HEK293T (cell line): Measurements from ENCODE around the gene IMP3.

Experiments used
- CTCF ChIA-PET: fragments of 350-600 bp; formaldehyde crosslinking; extraction: SDS; loops from one replicate; lab custom pipeline; 2021; ENCODE audit warnings: antibody characterized with exemption, inconsistent platforms; lab: Yijun Ruan, JAX
- POLR2A ChIA-PET: fragments of 350-600 bp; formaldehyde crosslinking; extraction: SDS; loops from one replicate; lab custom pipeline; 2020; ENCODE audit warnings: antibody characterized with exemption, inconsistent platforms; lab: Yijun Ruan, JAX
- DNase-seq: peaks from one replicate; pipeline ENCODE4 v3.0.0; 2012; ENCODE audit warnings: mixed read lengths; ENCODE audit errors: extremely low spot score
- ARNT ChIP-seq: fragments of 450-650 bp; IDR thresholded peaks from 2 replicates; pipeline ENCODE4 v1.6.1; 2017; ENCODE audit warnings: mild to moderate bottlenecking
- BHLHE40 ChIP-seq: fragments of 450-650 bp; IDR thresholded peaks from 2 replicates; pipeline ENCODE4 v1.6.1; 2016; ENCODE audit warnings: mild to moderate bottlenecking, moderate library complexity, borderline replicate concordance
- CTBP1 ChIP-seq: fragments of 450-650 bp; IDR thresholded peaks from 2 replicates; pipeline ENCODE4 v1.6.1; 2016; ENCODE audit warnings: borderline replicate concordance
- ELF4 ChIP-seq: fragments of 450-650 bp; IDR thresholded peaks from 2 replicates; pipeline ENCODE4 v1.6.1; 2017; ENCODE audit warnings: antibody characterized with exemption
- FOXA1 ChIP-seq: fragments of 450-650 bp; IDR thresholded peaks from 2 replicates; pipeline ENCODE4 v1.6.1; 2016; ENCODE audit warnings: mild to moderate bottlenecking
- FOXK2 ChIP-seq: fragments of 450-650 bp; IDR thresholded peaks from 2 replicates; pipeline ENCODE4 v1.6.1; 2016; ENCODE audit warnings: mild to moderate bottlenecking
- FOXM1 ChIP-seq: fragments of 450-650 bp; IDR thresholded peaks from 2 replicates; pipeline ENCODE4 v1.6.1; 2017; ENCODE audit warnings: mild to moderate bottlenecking, borderline replicate concordance
- HDGF ChIP-seq: fragments of 450-650 bp; IDR thresholded peaks from 2 replicates; pipeline ENCODE4 v1.6.1; 2017; ENCODE audit warnings: antibody characterized with exemption, borderline replicate concordance
- L3MBTL2 ChIP-seq: fragments of 450-650 bp; conservative IDR thresholded peaks from 2 replicates; pipeline ENCODE4 v1.6.1; 2016; ENCODE audit warnings: mild to moderate bottlenecking
- LEF1 ChIP-seq: fragments of 450-650 bp; IDR thresholded peaks from 2 replicates; pipeline ENCODE4 v1.6.1; 2017; ENCODE audit warnings: mild to moderate bottlenecking, borderline replicate concordance
- NFRKB ChIP-seq: fragments of 450-650 bp; IDR thresholded peaks from 2 replicates; pipeline ENCODE4 v1.6.1; 2016; ENCODE audit warnings: mild to moderate bottlenecking, moderate library complexity
- SP1 ChIP-seq: fragments of 450-650 bp; IDR thresholded peaks from 2 replicates; pipeline ENCODE4 v1.6.1; 2017
- SUZ12 ChIP-seq: fragments of 450-650 bp; IDR thresholded peaks from 2 replicates; pipeline ENCODE4 v1.6.1; 2016; ENCODE audit warnings: mild to moderate bottlenecking
- TARDBP ChIP-seq: fragments of 450-650 bp; IDR thresholded peaks from 2 replicates; pipeline ENCODE4 v1.6.1; 2016
- ZNF384 ChIP-seq: fragments of 450-650 bp; IDR thresholded peaks from 2 replicates; pipeline ENCODE4 v1.6.1; 2016
- TF ChIP-seq, protein P1 (sequence below): fragments of 450-650 bp; IDR thresholded peaks from 2 replicates; pipeline ENCODE4 v1.6.1; 2016

IMP3 gene

DNA sequence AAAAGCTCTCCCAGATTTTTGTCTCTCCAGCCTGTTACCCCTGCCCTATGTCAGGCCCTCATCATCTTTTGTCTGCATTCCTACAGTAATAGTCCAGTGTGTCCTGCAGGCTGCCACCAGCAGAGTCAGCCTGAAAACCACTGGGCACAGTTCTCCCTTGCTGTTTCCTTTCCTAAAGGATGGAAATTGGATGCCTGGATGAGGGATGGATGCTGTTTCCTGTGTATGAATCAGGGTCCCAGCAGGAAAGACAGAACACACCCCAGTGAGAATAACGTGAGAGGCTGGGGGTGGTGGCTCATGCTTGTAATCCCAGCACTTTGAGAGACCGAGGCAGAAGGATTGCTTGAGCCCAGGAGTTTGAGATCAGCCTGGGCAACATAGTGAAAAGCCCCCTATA is 4.4 kb upstream of the IMP3 start:
- TF ChIP-seq CTBP1 = no peak
- TF ChIP-seq FOXA1 = no peak
- TF ChIP-seq ZNF384 = no peak
- no peak for TF ChIP-seq SUZ12
- no peak for TF ChIP-seq FOXM1
- TF ChIP-seq, protein P1, sequence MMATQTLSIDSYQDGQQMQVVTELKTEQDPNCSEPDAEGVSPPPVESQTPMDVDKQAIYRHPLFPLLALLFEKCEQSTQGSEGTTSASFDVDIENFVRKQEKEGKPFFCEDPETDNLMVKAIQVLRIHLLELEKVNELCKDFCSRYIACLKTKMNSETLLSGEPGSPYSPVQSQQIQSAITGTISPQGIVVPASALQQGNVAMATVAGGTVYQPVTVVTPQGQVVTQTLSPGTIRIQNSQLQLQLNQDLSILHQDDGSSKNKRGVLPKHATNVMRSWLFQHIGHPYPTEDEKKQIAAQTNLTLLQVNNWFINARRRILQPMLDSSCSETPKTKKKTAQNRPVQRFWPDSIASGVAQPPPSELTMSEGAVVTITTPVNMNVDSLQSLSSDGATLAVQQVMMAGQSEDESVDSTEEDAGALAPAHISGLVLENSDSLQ = no peak
- no peak for TF ChIP-seq HDGF
- TF ChIP-seq BHLHE40 = no peak
- TF ChIP-seq FOXK2 = no peak
- no peak for TF ChIP-seq ARNT
- TF ChIP-seq SP1 = no peak
- DNase-seq = no peak
- CTCF ChIA-PET = interaction anchor here (1.0 kb wide), 1 partner anchor 40 kb away, joined by 3 read pairs; no protein-coding TSS in a partner anchor
- POLR2A ChIA-PET = interaction anchor here (0.9 kb wide), 1 partner anchor 27 kb away, joined by 3 read pairs; no protein-coding TSS in a partner anchor

DNA sequence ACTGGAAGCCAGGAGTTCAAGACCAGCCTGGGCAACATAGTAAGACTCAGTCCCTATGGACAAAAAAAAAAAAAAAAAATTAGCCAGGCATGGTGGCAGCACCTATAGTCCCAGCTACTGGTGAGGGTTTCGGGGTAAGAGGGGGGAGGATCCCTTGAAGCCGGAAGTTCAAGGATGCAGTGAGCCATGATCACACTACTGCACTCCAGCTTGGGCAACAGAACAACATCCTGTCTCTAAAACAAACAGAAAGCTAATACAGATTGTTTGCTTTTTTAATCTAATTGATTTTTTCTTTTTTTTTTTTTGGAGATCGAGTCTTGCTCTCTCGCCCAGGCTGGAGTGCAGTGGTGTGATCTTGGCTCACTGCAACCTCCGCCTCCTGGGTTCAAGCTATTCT is 1.6 kb upstream of the IMP3 start:
- no peak for DNase-seq
- TF ChIP-seq L3MBTL2 (no peak), FOXK2 (no peak), FOXA1 (no peak), SP1 (no peak), TARDBP (no peak), ELF4 (no peak), HDGF (no peak), NFRKB (no peak), CTBP1 (no peak), LEF1 (no peak), SUZ12 (no peak), ZNF384 (no peak), FOXM1 (no peak), ARNT (no peak)
- TF ChIP-seq, protein P1 = no peak
- CTCF ChIA-PET = interaction anchor here (0.6 to 2.9 kb wide), 4 partner anchors 9 to 287 kb away, joined by 3 to 9 read pairs (median 4); partner anchors contain the start of gene MAN2C1
- POLR2A ChIA-PET = interaction anchor here (0.8 to 7.3 kb wide), 5 partner anchors 8 to 189 kb away, joined by 3 to 99 read pairs (median 27); partner anchors contain the start of genes SIN3A, SNUPN and SNX33

DNA sequence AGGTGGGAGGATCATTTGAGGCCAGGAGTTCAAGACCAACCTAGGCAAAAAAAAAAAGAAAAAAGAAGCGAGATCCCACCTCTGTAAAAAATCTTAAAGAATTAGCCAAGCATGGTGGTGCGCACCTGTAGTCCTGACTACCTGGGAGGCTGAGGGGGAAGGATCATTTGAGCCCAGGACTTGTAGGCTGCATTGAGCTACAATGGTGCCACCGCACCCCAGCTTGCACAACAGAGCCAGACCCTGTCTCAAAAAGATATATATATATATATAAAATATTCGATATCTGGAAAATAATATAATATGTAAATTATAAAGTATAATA is 1.1 kb upstream of the IMP3 start:
- no peak for DNase-seq
- TF ChIP-seq, protein P1 = no peak
- TF ChIP-seq CTBP1 = no peak
- ChIA-PET CTCF (interaction anchor here (0.6 to 2.9 kb wide), 4 partner anchors 10 to 273 kb away, joined by 3 to 9 read pairs (median 3); partner anchors contain the start of genes MAN2C1 and SIN3A), POLR2A (interaction anchor here (0.8 to 7.3 kb wide), 11 partner anchors 9 to 188 kb away, joined by 3 to 99 read pairs (median 9); partner anchors contain the start of genes PTPN9, SIN3A, SNUPN and SNX33)

GRCh38 chr15:75640483-75641178 is 607 bp upstream of the IMP3 start:
- POLR2A ChIA-PET = interaction anchor here (0.7 to 7.3 kb wide), 31 partner anchors 9 to 442 kb away, joined by 3 to 99 read pairs (median 5); partner anchors contain the start of genes MAN2C1, PTPN9, SIN3A and SNUPN
- CTCF ChIA-PET = interaction anchor here (0.7 to 2.9 kb wide), 5 partner anchors 86 to 273 kb away, joined by 3 to 9 read pairs (median 3); partner anchors contain the start of genes MAN2C1 and SIN3A
- no peak for DNase-seq
- TF ChIP-seq NFRKB (no peak), L3MBTL2 (peak; percentile 72)

DNA sequence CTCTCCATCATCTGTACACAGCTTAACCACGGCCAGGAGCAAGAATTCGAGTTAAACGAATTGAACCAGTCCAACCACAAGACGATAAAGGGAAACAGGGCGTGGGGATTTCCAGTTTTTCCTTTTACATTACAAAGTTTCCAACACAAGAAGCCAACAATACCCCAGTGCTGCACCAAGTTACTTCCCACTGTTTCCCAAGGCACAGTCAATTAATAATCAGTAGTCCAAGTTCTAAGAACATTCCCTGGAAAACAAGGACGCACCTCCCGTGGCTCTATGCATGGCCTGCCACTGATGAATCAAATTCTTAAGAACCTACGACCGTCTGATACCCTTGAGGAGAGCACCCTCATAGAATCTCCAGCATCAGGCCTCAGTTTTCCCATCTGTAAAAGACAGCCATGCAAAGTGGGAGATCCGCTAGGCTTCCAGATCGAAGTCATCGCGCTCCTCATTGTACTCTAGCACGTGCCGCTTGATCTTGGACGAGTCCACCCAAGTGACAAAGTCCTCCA is 774 bp downstream of the IMP3 start:
- TF ChIP-seq, protein P1 = no peak
- TF ChIP-seq BHLHE40 (no peak), LEF1 (no peak), TARDBP (no peak)
- DNase-seq = no peak
- ChIA-PET POLR2A (interaction anchor here (0.6 to 7.3 kb wide), 28 partner anchors 8 to 526 kb away, joined by 3 to 99 read pairs (median 6); partner anchors contain the start of genes MAN2C1, PTPN9, SIN3A and SNUPN), CTCF (interaction anchor here (0.9 to 2.9 kb wide), 9 partner anchors 8 to 271 kb away, joined by 3 to 9 read pairs (median 4); partner anchors contain the start of genes MAN2C1 and SNX33)
